GM15510 (cell line): ENCODE results near the gene APEH.

ENCODE experiments used
- POLR2A ChIP-seq: IDR thresholded peaks from 3 replicates; pipeline ENCODE4 v1.6.1; 2011; ENCODE audit warnings: borderline replicate concordance; ENCODE audit not compliant: insufficient read length; ENCODE audit errors: extremely low read depth

Gene APEH

GRCh38 chr3:49673715-49674496, at the start of gene APEH:
APEH (plus strand) TSS chr3:49674351; CDS start chr3:49674402, 51 bp downstream.
- TF ChIP-seq POLR2A: peak; percentile 84

GRCh38 chr3:49625071-49625470, 49.1 kb upstream of the APEH start:
- no peak for TF ChIP-seq POLR2A

GRCh38 chr3:49626101-49626581, 48.0 kb upstream of the APEH start:
- TF ChIP-seq POLR2A: no peak

- no peak for TF ChIP-seq POLR2A
Observed at GRCh38 chr3:49626796-49627195, 47.4 kb upstream of the APEH start.

GRCh38 chr3:49627634-49628033, 46.5 kb upstream of the APEH start:
- TF ChIP-seq POLR2A: no peak

DNA sequence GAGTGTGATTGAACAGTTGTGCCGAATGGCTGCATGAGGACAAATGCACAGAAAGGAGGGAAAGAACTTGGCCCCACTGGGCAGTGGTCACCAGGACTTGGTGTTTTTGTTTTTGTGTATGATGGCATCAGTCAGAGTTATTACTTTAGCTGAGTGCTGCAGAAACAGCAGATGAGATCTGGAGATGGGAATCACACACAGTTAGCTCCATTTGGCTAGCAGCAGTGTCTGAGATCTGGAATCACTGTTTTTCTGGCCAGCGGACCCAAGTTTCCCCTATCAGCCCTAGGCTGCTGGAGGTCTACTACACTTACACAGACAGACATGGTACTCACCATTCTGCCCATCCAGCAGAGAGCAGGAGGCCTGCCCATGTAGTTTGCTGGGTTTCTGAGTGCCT, 45.9 kb upstream of the APEH start:
- no peak for TF ChIP-seq POLR2A

DNA sequence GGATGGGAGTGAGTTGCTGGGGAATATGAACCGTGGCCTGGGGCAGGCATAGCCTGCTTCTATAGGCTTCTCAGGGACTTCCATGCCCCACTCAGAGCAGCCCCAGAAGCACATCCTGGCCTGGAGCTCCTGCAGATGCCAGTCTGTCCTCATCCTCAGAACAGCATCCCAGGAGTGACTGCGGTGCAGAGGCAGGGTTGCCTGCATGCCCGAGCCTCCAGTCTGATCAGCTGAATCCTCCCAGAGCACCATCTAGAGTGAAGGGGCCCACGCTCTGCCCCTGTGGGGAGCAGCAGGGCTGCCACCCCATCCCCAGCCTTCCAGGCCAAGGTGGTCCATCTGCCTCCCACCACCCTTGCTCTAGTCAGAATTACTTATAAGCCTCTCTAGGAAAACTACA, 44.7 kb upstream of the APEH start:
- TF ChIP-seq POLR2A: no peak

GRCh38 chr3:49629866-49630265, 44.3 kb upstream of the APEH start:
- no peak for TF ChIP-seq POLR2A

DNA sequence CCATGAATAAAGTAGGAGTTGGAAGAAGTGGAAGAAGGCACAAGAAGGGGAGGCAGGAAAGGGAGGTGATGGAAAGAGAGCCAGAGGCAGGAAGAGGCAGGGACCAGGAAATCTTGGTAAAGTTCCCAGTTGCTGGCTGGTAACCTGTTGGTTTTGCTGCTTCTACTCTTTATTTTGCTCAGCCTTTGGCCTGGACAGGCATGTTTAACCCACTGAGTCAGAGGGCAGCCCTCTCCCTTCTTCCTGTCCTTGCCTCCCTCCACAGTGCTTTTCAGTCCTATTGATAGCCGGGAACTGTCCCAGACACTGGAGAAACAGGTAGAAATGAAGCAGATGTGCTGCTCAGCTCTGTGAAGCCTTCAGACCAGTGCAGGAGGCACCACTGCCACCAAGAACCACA, 43.4 kb upstream of the APEH start:
- TF ChIP-seq POLR2A: no peak

GRCh38 chr3:49634736-49635135, 39.4 kb upstream of the APEH start:
- no peak for TF ChIP-seq POLR2A

- TF ChIP-seq POLR2A: no peak
Observed at GRCh38 chr3:49636883-49637609, 37.1 kb upstream of the APEH start.

DNA sequence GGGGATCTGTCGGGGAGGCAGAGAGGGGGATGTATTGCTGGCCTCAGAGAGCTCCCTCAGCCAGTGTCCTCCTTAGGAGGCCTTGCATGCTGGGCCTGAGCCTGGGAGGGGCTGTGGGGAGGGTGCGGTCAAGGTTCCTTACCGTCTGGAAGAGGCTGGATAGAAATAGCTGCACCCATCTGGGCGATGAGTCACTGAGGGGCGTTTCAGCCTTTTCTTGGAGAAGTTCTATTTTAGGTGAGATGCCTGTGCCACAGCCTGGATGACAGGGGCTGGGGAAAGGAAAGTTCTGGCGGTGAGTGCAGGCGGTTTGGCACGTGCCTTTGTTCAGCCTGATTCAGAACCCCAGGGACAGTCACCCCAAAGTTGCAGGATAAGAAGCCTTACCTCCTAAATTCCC, 35.7 kb upstream of the APEH start:
- no peak for TF ChIP-seq POLR2A

- no peak for TF ChIP-seq POLR2A
Observed at GRCh38 chr3:49639551-49639950, 34.6 kb upstream of the APEH start.

- no peak for TF ChIP-seq POLR2A
Observed at GRCh38 chr3:49641292-49641691, 32.9 kb upstream of the APEH start.

- TF ChIP-seq POLR2A: no peak
Observed at GRCh38 chr3:49641921-49642707, 32.0 kb upstream of the APEH start.
